Testis (tissue), 5 donors: Measurements from ENCODE around the gene CRYBB2. TPM values are rescaled to one million over a fixed set of nuclear protein-coding genes. Genes with fewer than 3 reads are reported as not detected.

ENCODE experiments used
- DNase-seq: peaks from one replicate; pipeline ENCODE4 v3.0.0-alpha.2; 2019
- H3K27ac ChIP-seq, 2 donors: fragments of 200-600 bp; sonication (generic); one replicate each; pipeline ENCODE4 v1.5.1; 2019
- H3K27me3 ChIP-seq: fragments of 200-600 bp; sonication (generic); one replicate; pipeline ENCODE4 v1.5.1; 2019
- H3K36me3 ChIP-seq: fragments of 200-600 bp; sonication (generic); one replicate; pipeline ENCODE4 v1.5.1; 2017; ENCODE audit warnings: low read depth; ENCODE audit errors: missing control alignments
- H3K4me1 ChIP-seq: fragments of 200-600 bp; sonication (generic); one replicate; pipeline ENCODE4 v1.5.1; 2019
- H3K4me3 ChIP-seq, 2 donors: fragments of 200-600 bp; sonication (generic); one replicate each; pipeline ENCODE4 v1.5.1; 2017 to 2019
- H3K9me3 ChIP-seq: fragments of 200-600 bp; sonication (generic); one replicate; pipeline ENCODE4 v1.5.1; 2017
- CTCF ChIP-seq, 3 experiments: fragments of 450-650 bp in 2 of 3; fragments of 200-600 bp in 1 of 3; sonication (generic) in 1 of 3; IDR thresholded peaks; one replicate each; pipeline ENCODE4 v1.5.1; 2016 to 2019; ENCODE audit warnings: antibody characterized with exemption in 3 of 3, mild to moderate bottlenecking in 2 of 3, moderate library complexity in 1 of 3
- POLR2A ChIP-seq: fragments of 450-650 bp; IDR thresholded peaks from one replicate; pipeline ENCODE4 v1.6.1; 2017; ENCODE audit warnings: antibody characterized with exemption, mild to moderate bottlenecking, moderate library complexity
- WGBS, 2 donors: methylation state at CpG; one replicate each; pipeline ENCODE4 v1.1.5; 2018; 5-methylcytosine and 5-hydroxymethylcytosine counted together
- intact Hi-C: fragments of 100-400 bp; cut with DNase I; formaldehyde crosslinking; loops from one replicate; pipeline ENCODE4 v1.15.1; 2023; ENCODE audit warnings: low total_unique reads
- long read RNA-seq, 2 donors: transcript quantifications; one replicate each; lab custom pipeline, GENCODE V29; 2026
- polyA plus RNA-seq: library from polyadenylated mRNA; stranded (reverse); fragments of 350-450 nt; fragmentation: Illumina TruSeq; extraction: RNeasy Lipid Tissue Mini Kit (QIAGEN cat#74804); gene quantifications from one replicate; pipeline ENCODE4 v1.2.3, GENCODE V29; 2014; ENCODE audit warnings: low read depth, low replicate concordance; ENCODE audit not compliant: insufficient read depth
- total RNA-seq, 2 donors: library from RNA; depleted of rRNA; stranded (reverse); fragments of >200 nt; gene quantifications; one replicate each; pipeline ENCODE4 v1.2.3, GENCODE V29; 2016

Gene CRYBB2
- 1 to 10 TPM; 4.4 to 5.2 TPM for total RNA-seq
- polyA plus RNA-seq: 2.4 TPM
- long read RNA-seq, donor 1: 0 reads
- long read RNA-seq, donor 2: 0 reads

GRCh38 chr22:25219211-25219689 is at the start of gene CRYBB2:
TSS of gene CRYBB2 (plus strand) at chr22:25219639. CDS start at chr22:25221430, 1,791 bp downstream.
- intact Hi-C loops: no loop called here
- TF ChIP-seq POLR2A (no peak), CTCF (IDR thresholded peaks at IDR 0.05) (no peak)
- Histone ChIP-seq H3K4me3 (no peak within 1 kb of the TSS), H3K27ac (no peak within 1 kb of the TSS), H3K4me1 (no peaks in the 10 kb centered on the region), H3K36me3 (no peaks in the 10 kb centered on the region), H3K27me3 (no peaks in the 10 kb centered on the region), H3K9me3 (no peaks in the 10 kb centered on the region)
- DNase-seq: no peak
- 90 to 91% methylated on average over 19 of the region's 19 CpGs for WGBS, 2 donors

- H3K36me3 ChIP-seq: no peaks in the 10 kb centered on the region
- H3K4me3 ChIP-seq: no peak overlapping the region
- no peak for DNase-seq
- no peak for TF ChIP-seq POLR2A
- no peak for TF ChIP-seq CTCF (IDR thresholded peaks at IDR 0.05)
- no peaks in the 10 kb centered on the region for H3K9me3 ChIP-seq
- intact Hi-C loops: no loop called here
- 87 to 92% methylated on average over 12 to 16 of the region's 16 CpGs for WGBS, 2 donors
- H3K27ac ChIP-seq: no peak overlapping the region
- no peaks in the 10 kb centered on the region for H3K27me3 ChIP-seq
- no peaks in the 10 kb centered on the region for H3K4me1 ChIP-seq
These were observed 48.9 kb upstream of the CRYBB2 start for GRCh38 chr22:25170426-25170980.

GRCh38 chr22:25172153-25172552 is 47.3 kb upstream of the CRYBB2 start:
- intact Hi-C loops: no loop called here
- Histone ChIP-seq H3K4me1 (no peaks in the 10 kb centered on the region), H3K27me3 (no peaks in the 10 kb centered on the region), H3K4me3 (no peak overlapping the region), H3K9me3 (no peaks in the 10 kb centered on the region), H3K36me3 (no peaks in the 10 kb centered on the region), H3K27ac (no peak overlapping the region)
- 60 to 76% methylated on average over 5 of the region's 5 CpGs for WGBS, 2 donors
- peak; percentile 54 for DNase-seq
- TF ChIP-seq POLR2A (no peak), CTCF (IDR thresholded peaks at IDR 0.05) (peak; percentile 15 to 34 (median 24))

- no peaks in the 10 kb centered on the region for H3K36me3 ChIP-seq
- TF ChIP-seq POLR2A: no peak
- no peak for TF ChIP-seq CTCF (IDR thresholded peaks at IDR 0.05)
- no peak overlapping the region for H3K27ac ChIP-seq
- no peaks in the 10 kb centered on the region for H3K9me3 ChIP-seq
- H3K27me3 ChIP-seq: no peaks in the 10 kb centered on the region
- no peak for DNase-seq
- 93 to 94% methylated on average over 6 to 13 of the region's 13 CpGs for WGBS, 2 donors
- no peak overlapping the region for H3K4me3 ChIP-seq
- H3K4me1 ChIP-seq: no peaks in the 10 kb centered on the region
- intact Hi-C loops: no loop called here
These were observed 45.1 kb upstream of the CRYBB2 start for GRCh38 chr22:25174156-25174887.
